CD4-positive, alpha-beta T cell treated with Interleukin-4 for 4 hours (primary cell): ENCODE data around the gene SLC6A3.

Experiments used
- DNase-seq: peaks from one replicate; pipeline ENCODE4 v3.0.0-alpha.2; 2020

Gene SLC6A3

DNA sequence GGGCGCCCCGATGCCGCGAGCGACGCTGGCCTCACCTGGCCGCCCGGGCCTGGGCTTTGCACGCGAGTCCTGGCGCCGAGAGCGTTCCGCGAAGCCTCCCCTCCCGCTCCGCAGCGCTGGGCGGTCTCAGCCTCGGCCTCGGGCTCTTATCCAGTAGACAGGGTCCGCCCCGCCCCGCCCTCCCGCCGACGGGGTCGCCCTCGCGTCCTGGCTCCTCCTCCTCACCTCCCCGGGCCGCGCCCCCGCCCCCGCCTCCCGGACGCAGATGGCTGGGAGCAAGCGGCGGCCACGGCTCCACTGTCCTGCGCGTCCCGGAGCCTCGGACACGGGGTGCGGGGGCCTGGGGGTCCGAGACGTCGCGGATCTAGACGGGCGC lies at the start of gene SLC6A3:
TSS of gene SLC6A3 (minus strand) at position 128 of the 376 bp plus-strand sequence. CDS start 2,243 bp downstream, outside the sequence.
- DNase-seq = no peak

DNA sequence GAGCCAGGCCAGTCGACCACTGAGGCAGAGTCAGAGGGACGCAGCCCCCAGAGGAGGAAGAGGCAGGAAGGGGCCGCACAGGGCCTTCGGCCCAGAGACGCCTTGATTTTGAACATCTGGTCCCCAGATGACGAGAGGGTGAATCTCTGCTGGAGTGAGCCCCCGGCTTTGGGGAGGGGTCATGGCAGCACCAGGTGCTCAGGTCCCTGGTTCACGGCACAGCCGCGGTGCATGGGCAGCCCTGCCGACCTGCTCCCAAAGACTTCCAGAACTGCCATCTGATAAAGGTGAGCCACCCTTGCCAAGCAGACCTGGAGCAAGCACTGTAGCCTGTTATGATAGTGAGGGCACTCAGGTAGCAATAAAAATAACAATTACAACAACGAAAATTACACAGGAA lies 48.7 kb upstream of the SLC6A3 start:
- DNase-seq = no peak

DNA sequence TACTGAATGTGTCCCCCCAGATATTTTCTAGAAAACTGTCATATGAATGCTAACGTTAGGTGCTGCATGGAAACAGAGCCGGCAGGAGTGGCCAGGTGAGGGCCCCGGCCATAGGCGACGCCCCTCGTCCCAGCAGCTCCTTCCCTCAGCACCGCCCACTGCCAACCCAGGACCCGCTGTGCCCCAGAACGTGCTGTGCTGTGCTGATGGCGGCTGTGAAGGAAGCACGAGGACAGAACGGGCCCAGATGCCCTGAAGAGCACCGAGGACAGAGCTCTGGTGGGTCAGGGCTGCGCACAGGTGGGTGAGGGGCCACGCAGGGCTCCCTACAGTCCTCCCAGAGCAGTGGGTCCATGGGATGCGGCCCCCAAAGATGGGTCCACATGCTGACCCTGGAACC lies 48.2 kb upstream of the SLC6A3 start:
- no peak for DNase-seq

DNA sequence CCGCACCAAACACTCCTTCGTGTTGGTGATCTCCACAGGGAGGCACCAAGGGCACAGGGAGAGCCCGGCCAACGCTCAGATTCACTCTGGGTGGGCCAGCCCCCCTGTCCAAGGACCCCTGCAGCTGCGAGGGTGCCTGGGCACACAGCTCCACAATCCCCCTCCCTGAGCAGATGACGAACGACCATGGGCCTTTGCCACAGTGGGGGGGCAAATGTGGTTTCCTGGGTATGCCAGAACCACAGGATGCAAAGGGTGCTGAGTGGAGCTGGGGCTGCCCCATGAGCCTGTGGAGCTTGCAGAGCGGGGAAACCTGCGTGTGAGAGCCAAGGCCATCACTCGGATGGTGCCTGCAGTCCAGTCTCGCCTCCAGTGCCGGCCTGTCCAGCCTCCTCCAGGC lies 47.5 kb upstream of the SLC6A3 start:
- no peak for DNase-seq

DNA sequence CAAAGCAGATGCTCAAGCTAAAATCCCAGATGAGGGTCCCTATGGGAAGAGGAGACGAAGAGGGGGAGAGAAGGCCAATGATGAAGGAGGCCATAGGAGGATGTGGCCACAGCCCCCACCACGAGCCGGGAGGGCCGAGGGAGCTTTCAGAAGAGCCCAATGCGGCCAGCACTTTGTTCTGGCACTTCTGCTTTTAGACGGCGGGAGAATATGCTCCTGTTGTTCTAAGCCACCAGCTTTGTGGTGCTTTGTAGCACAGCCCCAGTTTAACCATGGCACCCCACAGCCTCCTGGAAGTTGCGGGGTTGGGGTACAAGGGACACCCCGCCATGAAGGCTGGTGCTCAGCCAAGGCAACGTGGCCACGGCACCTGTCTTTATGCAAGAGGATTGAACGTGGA lies 45.1 kb upstream of the SLC6A3 start:
- DNase-seq = no peak

DNA sequence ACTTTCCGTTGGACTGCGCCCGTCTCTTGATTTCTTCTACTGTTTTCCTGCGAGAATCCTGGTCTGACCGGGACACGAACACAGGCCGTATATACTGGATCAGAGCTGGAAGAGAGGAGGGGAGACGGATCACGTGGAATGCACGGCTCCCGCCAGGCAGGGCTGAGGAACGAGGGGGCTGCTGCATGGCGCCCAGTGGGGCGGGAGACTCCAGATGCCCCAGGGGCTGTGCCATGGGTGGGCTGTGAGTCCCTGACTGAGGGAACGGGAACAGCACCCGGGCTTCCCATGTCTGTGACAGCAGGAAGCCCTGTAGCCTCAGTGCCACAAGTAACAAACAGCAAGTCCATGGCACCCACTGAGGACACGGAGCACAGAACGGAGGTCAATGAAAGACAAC lies 44.5 kb upstream of the SLC6A3 start:
- no peak for DNase-seq

DNA sequence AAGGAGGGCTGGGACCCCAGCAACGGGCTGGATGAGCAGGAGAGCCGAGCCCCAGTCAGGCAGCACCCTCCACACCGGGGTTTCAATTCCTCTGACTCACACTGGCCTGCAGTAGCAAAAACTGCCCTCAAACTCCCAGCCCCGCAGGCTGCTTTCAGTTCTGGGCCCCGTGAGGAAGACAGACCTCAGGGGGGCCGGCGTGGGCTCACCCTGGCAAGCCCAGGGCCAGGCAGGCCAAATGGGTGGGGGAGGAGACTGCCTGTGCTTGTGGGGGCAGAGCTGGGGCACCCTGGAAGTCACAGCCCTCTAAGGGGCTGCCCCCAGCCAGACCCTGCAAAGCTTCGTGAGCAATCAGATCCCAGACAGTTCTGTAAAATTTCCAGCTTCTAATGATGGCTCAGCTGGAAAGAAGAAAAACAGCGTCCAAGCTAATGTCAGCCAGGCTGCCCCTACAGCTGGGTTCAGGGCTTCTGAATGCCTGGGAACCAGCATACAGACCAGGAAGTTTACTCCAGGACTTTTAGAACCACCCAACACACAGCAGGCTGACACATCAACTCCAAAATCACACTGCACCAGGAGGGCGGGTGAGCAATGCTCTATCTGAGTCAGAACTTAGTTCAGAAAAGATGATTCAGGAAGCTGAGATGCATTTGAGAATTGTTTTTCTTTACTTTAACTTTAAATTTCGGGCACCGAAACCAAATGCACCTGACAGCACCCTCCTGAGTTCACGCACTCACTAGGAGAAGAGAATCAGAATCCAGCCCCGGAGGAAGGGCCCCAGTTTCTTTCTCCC lies 43.8 kb upstream of the SLC6A3 start:
- peak; percentile 56 for DNase-seq

DNA sequence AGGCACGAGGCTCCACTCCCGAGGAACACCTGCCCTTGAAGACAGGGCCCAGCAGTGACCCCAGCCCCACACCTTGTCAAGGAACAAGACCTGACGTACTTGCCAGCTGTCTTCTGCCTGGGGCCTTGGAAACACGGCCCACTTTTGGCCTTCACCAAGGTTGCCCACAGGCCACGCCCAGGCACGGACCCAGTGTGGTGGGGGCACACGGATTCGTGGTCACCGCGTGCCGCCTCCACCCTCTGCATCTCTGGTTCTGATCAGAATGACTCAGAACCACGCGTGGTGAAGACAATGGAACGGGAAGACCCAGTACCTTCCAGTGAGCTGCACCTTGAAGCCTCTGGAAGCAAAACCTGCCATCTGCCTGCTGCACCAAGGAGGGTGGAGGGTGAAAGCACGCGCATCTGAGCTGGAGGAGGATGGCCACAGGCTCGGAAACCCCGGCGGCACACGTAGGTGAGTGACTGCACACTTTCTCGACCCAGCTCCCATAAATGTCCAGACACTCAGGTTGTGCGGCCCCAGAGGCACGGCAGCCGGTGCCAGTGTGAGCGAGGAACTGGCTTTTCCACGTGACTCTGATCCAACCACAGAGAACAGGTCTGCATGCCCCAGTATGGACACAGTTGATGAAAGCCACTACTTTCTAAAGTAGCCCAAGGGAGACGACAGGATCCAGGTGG lies 42.0 kb upstream of the SLC6A3 start:
- DNase-seq = no peak

DNA sequence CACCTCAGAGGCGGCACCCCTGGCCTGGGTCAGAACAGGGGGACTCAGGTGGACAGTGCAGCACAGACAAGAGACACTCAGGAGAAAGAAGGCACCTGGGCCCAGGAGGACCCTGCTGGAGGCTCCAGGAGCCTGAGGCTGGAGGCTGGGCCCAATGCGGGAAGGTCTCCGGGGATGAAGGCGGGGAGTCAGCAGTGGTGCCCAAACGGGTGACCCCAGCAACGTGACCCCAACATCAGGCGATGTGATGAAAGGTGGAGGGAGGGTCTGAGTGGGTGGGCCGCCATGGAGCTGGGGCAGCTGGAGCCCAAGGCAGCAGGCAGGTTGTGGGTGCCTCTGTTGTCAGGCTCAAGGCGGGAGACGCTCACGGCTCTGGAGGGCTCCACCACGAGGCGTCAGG lies 41.0 kb upstream of the SLC6A3 start:
- DNase-seq = no peak

DNA sequence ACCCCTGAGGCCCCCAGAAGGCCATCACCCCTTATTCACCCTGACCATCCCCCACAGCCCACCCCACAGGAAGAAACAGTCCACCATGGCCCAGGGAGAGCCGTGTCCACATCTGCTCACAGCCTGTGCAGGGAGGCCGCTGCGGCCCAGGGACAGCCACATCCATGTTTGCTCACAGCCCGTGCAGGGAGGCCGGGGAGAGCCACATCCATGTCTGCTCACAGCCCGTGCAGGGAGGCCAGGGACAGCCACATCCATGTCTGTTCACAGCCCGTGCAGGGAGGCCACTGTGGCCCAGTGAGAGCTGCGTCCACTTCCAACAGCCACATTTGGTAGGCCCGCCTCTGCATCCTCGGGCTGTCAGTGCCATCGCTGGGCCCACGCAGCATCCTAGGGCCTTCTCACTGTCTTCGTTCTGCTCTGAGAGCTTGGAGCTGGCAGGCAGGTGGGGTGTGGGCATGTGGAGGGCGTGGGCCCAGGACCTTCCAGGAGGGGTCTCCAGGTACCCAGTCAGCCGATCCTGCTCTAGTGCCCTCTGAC lies 40.4 kb upstream of the SLC6A3 start:
- no peak for DNase-seq

DNA sequence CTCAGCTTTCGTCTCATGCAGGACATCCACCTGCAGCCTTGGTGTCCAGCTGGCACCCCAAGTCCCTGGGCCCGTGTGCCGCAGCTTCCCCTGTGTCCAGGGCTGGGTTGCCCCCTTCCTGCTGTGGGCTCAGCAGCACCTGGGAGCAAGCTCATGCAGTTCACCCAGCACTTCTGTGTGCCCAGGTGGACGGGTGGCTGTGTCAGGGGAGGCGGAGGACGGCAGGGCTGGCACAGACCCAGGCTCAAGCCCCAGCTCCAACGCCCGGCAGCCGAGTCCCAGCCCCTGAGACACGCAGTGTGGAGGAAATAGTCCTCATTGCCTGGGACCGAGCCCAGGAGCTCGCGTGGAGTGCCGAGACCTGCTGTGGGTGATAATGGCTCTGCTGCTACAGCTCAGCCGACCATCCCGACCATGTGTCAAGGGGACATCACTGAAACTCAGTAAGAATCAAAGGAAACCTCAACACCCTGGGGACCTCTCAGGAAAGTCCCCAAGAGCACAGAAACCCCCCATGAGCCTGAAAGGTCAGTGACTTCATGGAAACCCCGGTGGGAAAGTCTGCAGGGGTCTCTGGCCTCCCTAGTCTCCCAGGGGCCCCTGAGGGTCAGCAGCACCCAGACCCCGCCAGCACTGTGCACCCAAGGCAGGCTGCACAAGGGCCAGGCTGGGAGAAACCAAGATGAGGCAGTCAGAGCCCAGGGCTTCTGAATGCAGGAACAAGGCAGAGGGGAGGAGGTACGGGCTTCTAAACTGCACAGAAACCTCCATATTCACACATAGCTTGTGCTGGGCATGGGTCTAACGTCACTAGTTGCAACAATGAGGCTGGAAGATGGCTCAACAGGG lies 39.7 kb upstream of the SLC6A3 start:
- DNase-seq = no peak

DNA sequence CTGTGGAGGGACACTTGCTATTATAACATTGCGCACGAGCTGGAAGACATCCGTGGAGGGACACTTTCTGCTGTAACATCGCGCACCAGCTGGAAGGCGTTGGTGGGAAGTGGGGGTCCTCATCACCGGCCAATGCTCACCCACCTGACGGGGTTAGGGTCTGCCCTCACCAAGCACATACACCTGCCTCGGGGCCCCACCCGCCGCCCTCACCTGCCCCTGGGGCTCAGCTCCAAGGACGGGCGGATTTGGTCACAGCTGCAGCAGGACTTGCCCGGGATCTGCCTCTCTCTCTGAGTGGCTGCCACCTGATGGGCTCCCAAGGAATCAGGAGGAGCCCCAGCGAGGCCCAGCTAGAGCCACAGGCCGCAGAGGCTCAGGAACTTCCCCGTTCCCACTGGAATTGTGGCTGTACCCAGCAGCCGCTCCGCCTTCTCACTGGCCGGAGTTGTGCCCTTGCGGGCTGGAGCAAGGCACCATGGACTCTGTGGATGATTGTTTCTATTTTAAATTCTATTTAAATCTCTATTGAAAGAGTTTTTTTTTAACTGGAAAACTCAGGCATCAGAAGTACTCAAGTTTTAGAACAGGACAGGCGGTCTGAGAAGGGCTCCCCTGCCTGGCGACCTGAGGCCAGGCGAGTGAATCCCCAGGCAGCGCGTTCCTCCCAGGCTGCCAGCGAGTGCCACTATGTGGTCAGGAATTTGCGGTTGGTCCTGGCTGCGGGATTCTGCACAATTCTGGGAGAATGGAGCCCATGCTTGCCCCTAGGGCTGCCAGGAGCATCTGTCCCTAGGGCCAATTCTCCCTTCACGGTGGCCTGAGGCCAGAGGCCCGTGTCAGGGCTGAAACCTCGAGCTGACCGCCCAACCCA lies 38.9 kb upstream of the SLC6A3 start:
- DNase-seq = no peak

DNA sequence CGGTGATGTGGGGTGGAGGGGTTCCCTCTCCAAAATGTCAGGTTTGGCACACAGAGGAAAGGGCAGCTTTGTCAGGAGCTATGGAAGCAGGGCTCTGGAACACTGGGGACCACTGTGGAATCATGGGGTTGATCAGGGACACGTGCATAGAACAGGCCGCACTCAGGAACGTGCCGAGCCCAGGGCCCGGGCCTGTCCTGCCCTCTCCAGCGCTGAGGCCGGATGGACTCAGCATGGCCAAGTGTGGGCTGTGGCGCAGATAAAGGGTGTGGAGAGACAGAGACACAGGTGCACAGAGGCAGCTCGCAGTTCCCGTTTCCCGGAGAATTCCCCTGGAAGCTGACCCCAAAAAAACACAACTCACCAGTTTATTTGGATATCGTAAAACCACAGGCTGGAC lies 37.8 kb upstream of the SLC6A3 start:
- DNase-seq = no peak

DNA sequence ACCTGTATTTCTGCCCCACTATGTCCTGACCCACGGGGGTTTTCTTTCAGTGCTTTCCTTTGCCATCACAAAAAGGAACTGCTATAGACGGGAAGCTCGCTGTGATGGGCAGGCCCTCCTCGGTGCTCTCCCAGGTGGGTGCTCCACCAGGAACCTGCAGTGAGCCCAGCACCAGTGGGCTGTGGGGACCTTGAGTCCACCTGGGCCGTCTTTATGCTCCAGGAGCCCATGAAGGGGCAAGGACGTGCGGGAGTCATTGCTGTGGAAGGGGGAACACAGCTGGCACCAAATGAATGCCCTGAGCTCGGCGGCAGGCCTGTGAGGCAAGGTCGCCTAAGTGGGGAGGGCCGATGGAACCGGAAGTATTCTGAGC lies 36.7 kb upstream of the SLC6A3 start:
- DNase-seq = no peak

DNA sequence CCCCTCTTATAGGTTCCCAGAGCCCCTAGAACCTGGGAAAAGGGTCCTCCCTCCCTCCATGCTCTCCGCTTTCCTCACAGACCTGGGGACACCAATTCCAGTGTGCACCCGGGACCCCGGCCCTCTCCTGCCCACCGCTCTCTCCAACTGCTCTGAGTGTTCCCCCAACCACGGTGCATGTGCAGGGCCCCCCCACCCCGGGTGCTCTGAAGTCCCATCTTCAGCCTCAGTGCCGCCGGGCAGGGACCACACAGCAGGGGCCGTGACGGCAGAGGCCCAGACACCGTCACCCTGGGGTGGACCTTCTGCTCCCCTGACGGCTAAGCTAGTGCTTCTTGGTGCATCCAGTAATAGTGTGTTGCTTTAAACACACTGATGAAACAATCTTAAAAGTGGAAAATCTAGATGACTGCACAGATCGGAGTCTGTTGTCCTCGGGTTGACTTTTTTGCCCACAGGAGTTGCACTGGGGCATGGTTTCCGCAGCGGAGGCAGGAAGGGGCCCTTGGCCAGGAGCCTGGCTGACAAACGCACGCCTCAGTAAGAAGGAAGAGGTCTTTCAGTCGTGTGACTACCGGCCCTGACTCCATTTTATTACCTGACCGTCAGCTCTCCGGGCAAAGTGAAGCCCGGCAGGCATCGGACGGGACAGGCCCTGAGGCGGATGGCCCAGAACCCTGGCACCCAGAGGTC lies 36.2 kb upstream of the SLC6A3 start:
- DNase-seq = no peak

DNA sequence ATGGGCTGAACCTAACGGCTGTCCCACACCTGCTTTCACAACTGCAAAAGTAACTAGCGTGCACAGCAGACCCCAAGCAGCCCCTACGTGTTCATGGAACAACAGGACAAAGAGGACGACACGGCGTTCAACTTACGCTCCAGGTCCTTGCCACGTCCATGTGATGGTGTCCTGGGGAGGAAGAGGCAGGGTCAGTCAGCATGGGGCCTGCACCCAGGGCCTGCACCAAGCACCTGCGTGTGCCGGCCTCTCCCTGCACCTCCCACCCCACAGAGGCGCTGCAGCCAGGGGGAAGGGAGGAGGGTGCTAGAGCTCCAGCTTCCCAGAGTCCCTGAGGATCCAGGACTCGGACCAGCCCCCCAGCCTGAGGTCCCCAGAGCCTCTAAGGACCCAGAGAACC lies 35.6 kb upstream of the SLC6A3 start:
- no peak for DNase-seq

DNA sequence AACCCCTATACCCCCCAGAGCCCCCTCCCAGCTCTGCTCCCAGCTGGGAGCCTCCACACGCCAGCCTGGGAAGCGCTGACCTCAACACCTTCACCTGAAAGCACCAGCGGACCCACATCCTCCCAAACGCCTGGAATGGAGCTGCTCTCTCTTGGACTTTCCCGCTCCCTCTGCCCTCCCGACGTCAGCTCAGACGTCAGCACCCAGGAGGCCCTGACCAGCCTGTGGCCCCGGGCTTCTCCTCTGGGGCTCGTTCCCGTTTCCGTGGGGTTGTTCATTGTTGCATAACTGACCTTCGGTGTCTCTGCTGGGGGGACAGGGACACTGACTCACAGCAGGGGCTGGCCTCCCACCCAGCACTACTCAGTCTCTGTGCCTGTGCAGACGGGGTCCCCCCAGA lies 35.0 kb upstream of the SLC6A3 start:
- no peak for DNase-seq

DNA sequence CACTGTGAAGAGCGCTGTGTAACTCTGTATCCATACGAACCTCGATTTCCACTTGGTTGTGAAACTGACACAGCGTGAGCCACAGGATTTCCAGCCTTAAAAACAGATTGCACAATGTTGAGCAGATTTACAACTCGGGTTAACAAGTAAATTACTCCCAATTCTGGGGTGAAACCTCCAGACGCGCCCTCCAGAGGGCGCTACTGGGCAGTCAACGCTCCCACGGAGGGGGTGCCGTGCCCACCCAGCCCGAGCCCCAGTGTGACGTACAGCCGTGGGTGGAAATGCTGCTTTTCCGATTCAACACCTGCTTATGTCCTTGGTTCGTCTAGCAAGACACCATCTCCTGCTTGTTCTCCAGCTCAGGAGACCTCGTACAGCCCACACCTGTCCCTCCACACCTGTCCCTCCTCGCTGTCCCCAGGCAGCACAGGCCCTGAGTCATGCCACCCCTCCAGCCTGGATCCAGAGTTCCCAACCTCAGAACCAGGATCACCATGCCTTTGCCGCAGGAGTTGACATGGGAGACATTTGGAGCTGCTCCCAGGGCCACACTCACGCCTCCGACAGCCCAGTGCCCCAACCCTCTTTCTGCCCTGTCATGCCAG lies 34.4 kb upstream of the SLC6A3 start:
- DNase-seq = peak; percentile 40

DNA sequence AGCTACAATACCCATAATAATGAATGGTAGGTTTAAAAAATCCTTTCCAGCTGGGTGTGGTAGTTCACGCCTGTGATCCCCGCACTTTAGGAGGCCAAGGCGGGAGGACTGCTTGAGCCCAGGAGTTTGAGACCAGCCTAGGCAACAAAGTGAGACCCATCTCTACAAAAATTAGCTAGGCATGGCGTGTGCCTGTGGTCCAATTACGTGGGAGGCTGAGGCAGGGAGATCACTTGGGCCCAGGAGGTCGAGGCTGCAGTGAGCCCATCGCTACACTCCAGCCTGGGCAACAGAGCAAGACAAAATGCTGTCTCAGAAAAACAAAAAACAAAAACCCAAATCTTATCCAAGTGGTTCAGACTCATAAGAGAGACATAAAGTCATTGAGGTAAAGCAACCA lies 33.8 kb upstream of the SLC6A3 start:
- DNase-seq = no peak

DNA sequence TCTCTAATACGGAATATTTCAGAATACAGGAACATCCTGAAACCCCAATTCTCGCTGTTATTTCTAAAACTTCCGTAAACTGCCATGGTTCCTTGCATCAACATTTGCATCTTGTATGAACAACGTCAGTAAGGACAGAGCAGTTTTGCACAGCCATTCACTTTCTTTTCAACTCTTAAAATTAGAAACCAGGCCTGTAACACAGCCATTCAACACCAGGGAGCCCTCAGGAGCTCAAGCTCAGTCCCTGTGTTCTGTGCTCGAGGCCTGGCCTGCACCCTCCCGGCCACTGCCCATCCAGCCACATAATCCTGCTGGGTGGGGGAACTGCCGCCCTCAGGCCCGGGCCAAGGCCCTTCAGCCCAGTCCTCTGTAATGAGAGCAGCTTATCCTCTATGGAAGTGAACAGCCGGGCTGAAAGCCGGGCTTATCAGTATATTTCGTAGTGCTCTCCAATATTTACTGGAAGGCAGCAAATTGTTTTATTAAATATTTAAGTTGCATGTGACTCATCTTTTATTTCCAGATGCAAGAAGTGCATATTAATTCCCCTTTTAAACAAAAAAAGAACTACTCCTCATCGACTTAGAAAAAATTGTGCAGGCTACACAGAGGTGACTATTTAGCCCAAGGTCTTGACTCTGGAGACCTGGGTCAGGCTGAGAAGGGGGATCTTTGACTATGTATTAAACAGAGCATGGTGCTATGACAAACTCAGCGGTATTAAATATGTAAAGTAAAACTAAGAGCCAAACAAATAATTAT lies 33.2 kb upstream of the SLC6A3 start:
- no peak for DNase-seq

DNA sequence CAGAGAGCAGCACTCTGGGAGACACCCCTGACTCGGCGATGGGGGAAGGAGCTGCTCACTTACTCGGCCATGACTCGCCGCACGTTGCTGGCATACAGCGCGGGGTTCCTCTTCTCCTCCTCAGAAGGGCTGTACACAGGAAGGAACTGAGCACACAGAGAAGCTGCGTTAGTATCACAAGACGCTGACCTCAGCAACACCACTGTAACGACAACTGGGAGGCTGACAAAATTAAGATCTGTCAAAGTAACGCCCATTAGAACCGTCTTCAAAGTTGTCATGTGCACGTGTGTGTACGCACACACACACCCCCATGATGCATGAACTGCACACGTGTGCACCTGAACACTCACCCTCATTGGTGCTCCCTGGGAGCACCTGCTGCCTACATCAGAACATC lies 32.1 kb upstream of the SLC6A3 start:
- no peak for DNase-seq
